Measurements from ENCODE around the gene GATC. TPM values are rescaled to one million over a fixed set of nuclear protein-coding genes. Genes with fewer than 3 reads are reported as not detected.
"Not testable (repeated sequence)": the region's sequence is repeated elsewhere in the genome, so short reads cannot be mapped to it uniquely, and the experiment has no call there.

Gene GATC
- total RNA-seq, 2 donors from 2014 or later, result 33.2 to 41.3 TPM

DNA sequence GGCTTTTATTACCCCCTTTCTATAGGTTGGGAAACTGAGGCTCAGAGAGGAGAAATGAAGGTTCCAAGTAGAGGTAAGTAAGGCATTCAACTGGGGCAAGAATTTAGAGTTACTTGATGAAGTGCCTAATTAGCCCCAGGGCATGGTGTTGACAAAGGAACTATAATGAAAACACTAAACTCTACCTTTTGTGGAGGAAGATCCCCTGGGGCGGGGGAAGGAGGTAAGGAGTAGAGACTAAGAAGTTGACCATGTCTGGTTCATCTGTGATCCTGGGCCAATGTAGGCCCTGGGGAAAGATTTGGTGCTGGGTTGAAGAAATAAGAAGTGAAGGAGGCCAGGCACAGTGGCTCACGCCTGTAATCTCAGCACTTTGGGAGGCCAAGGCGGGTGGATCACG, 24.5 kb upstream of the GATC start:
- Mint-ChIP-seq H3K9me3 (no peaks in the 10 kb centered on the region), H3K4me3 (no peak overlapping the region)
- no peak for ATAC-seq (replicated peaks)

DNA sequence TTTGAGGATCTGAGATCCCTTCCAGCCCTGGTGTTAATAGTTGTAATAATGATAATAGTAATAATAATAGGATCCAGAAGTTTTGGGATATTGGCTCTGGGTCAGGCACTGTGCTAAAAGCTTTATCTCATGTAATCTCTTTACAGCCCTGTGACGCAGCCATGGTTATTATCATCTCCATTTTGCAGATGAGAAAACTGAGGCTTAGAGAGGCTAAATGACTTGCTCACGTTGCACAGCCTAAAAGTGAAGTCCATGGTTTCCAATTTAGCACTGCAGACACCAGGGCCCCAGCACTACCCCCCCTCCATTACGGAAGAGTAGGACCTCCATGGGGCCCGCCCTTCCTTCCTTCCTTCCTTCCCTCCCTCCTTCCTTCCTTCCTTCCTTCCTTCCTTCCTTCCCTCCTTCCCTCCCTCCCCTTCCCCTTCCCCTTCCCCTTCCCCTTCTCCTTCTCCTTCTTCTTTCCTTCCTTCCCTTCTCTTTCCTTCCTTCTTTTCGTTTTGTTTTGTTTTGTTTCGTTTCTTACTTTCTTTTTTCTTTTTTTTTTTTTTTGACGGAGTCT, 23.3 kb upstream of the GATC start:
- Mint-ChIP-seq H3K4me3 (no peak overlapping the region), H3K27ac (no peak overlapping the region), H3K9me3 (no peaks in the 10 kb centered on the region), H3K4me1 (no peaks in the 10 kb centered on the region), H3K36me3 (ENCODE audit: low read depth) (no peaks in the 10 kb centered on the region), H3K27me3 (no peaks in the 10 kb centered on the region)
- ATAC-seq (replicated peaks), result no peak

More for the DNA sequence above, 24.5 kb upstream of the GATC start:
- H3K27ac Mint-ChIP-seq, result no peak overlapping the region
- no peaks in the 10 kb centered on the region for H3K36me3 Mint-ChIP-seq (ENCODE audit: low read depth)
- H3K27me3 Mint-ChIP-seq, result peaks cover 3% of the 10 kb centered on the region
- no peaks in the 10 kb centered on the region for H3K4me1 Mint-ChIP-seq

DNA sequence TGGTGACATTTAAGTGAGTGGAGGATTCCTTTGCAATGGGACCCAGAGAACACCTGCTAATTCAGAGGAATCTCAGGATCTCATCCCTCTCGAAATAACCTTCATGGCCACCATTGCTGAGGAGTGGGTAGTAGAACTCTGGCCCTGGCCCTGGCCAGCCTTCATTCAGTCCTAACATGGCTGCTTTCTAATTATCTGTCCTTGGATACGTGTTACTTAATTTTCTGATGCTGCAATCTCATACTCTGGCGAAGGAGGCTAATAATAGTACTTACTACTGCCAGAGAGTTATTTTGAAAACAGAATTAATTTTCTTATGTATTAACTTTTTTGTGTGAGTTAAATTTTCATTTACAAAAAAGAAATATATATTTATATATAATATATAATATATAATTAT, 20.4 kb upstream of the GATC start:
- H3K36me3 Mint-ChIP-seq (ENCODE audit: low read depth), result no peaks in the 10 kb centered on the region
- H3K4me1 Mint-ChIP-seq, result peaks cover 5% of the 10 kb centered on the region
- no peak overlapping the region for H3K4me3 Mint-ChIP-seq
- H3K9me3 Mint-ChIP-seq, result no peaks in the 10 kb centered on the region
- ATAC-seq (replicated peaks), result no peak
- no peaks in the 10 kb centered on the region for H3K27me3 Mint-ChIP-seq
- H3K27ac Mint-ChIP-seq, result no peak overlapping the region

DNA sequence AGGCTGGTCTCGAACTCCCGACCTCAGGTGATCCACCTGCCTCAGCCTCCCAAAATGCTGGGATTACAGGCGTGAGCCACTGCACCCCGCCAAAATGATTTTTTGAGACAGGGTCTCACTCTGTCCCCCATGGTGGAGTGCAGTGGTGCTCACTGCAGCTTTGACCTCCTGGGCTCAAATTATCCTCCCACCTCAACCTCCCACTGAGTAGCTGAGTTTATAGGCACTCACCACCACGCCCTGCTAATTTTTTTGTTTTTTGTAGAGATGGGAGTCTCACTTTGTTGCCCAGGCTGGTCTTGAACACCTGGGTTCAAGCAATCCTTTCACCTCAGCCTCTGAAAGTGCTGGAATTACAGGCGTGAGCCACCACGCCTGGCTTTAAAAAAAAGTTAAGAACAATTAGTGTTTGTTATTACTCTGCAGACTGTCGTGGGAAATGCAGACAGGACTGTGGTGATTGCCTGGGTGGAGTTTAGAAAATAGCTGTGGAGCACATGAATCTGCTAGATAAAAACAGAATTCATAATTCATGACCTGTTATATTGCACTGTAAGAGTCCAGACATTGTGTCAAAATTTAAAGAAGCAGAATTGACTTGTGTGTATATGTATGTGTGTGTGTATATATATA, 17.5 kb upstream of the GATC start:
- Mint-ChIP-seq H3K27ac (no peak overlapping the region), H3K36me3 (ENCODE audit: low read depth) (no peaks in the 10 kb centered on the region), H3K9me3 (no peaks in the 10 kb centered on the region), H3K4me1 (peaks cover 5% of the 10 kb centered on the region), H3K27me3 (no peaks in the 10 kb centered on the region), H3K4me3 (no peak overlapping the region)
- ATAC-seq (replicated peaks), result no peak

DNA sequence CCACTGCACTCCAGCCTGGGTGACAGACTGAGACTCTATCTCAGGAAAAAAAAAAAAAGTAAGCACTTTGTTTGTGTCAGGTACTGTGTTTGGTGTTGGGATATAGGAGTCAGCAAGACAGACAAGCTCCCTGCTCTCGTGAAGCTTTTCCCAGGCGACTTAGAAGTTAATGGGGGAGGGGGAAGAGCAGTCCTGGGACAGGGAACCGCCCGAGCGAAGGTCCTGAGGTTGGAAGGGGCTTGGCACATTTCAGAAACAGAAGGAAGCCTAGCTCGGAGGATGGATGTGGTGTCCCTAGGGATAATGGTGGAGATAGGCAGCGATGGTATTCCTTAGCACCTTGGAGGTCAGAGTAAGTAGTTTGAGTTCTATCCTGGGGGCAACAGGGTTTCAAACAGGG, 16.9 kb upstream of the GATC start:
- no peaks in the 10 kb centered on the region for H3K27me3 Mint-ChIP-seq
- ATAC-seq (replicated peaks), result no peak
- no peak overlapping the region for H3K27ac Mint-ChIP-seq
- H3K9me3 Mint-ChIP-seq, result no peaks in the 10 kb centered on the region
- peaks cover 5% of the 10 kb centered on the region for H3K4me1 Mint-ChIP-seq
- no peaks in the 10 kb centered on the region for H3K36me3 Mint-ChIP-seq (ENCODE audit: low read depth)
- H3K4me3 Mint-ChIP-seq, result no peak overlapping the region

DNA sequence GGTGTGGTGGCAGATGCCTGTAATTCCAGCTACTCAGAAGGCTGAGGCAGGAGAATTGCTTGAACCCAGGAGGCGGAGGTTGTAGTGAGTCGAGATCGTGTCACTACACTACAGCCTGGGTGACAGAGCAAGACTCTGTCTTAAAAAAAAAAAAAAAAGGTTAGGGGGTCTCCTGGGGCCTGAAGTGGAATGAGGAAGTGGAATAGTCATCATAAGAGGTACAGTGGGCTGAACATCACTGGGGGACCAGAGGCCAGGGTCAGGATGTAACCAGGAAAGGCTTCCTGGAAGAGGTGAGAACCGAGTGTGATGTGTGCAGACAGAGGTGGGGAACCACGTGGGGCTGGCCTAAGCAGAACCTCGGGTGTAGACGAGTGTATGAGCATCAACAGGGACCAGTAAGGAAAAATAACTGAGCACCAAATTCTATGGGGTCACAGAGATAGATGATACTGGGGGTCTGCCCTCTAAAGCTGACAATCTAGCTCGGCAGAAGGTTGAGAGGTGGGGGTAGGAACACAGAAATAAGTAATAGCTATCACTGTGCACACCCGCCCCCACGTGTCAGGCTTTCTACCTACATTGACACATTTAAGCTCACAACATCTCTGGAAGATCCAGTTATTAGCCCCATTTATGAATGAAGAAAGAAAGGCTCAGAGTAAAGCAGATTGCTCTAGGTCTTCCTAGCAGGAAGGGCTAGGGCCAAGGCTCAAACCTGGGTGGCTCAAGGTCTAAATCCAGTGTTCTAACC, 13.3 kb upstream of the GATC start:
- H3K27ac Mint-ChIP-seq, result no peak overlapping the region
- peaks cover 3% of the 10 kb centered on the region for H3K36me3 Mint-ChIP-seq (ENCODE audit: low read depth)
- no peak for ATAC-seq (replicated peaks)
- no peaks in the 10 kb centered on the region for H3K9me3 Mint-ChIP-seq
- peaks cover 5% of the 10 kb centered on the region for H3K4me1 Mint-ChIP-seq
- H3K27me3 Mint-ChIP-seq, result no peaks in the 10 kb centered on the region
- H3K4me3 Mint-ChIP-seq, result no peak overlapping the region

DNA sequence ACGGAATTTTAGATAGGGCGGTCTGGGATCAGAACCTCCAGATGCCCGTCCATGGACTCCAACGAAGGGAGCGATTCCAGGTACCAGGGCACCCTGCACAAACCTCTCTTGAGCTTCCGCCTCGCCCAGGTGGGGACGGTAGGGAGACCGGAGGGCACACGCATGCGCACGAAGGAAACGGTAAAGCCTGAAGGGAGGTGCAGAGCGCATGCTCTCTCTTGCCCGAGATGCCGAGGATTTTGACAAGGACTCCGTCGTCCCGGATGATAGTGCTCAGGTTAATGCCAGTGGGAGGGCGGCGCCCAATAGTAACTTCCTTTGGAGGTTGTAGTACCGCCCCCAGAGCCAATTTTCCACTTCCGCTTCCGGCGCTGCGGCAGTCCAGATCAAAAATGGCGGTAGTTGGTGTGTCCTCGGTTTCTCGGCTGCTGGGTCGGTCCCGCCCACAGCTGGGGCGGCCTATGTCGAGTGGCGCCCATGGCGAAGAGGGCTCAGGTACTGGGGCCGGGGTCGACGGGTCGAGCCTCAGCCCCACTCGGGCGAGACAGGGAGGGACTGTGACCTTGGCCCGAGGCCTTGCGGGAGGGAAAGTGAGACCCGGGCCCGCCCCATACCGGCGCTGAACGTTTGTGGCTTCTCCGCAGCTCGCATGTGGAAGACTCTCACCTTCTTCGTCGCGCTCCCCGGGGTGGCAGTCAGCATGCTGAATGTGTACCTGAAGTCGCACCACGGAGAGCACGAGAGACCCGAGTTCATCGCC, 8.3 kb upstream of the GATC start, which contains the start of gene COX6A1:
TSS of gene COX6A1 (plus strand) at position 379 of the 760 bp plus-strand sequence. CDS start at position 393, 14 bp downstream.
- peak within 1 kb of the TSS; percentile 92 for H3K27ac Mint-ChIP-seq
- H3K36me3 Mint-ChIP-seq (ENCODE audit: low read depth), result peaks cover 49% of the 10 kb centered on the region
- no peaks in the 10 kb centered on the region for H3K9me3 Mint-ChIP-seq
- ATAC-seq (replicated peaks), result peak; percentile 99
- peak within 1 kb of the TSS; percentile 99 for H3K4me3 Mint-ChIP-seq
- no peaks in the 10 kb centered on the region for H3K27me3 Mint-ChIP-seq
- H3K4me1 Mint-ChIP-seq, result no peaks in the 10 kb centered on the region

DNA sequence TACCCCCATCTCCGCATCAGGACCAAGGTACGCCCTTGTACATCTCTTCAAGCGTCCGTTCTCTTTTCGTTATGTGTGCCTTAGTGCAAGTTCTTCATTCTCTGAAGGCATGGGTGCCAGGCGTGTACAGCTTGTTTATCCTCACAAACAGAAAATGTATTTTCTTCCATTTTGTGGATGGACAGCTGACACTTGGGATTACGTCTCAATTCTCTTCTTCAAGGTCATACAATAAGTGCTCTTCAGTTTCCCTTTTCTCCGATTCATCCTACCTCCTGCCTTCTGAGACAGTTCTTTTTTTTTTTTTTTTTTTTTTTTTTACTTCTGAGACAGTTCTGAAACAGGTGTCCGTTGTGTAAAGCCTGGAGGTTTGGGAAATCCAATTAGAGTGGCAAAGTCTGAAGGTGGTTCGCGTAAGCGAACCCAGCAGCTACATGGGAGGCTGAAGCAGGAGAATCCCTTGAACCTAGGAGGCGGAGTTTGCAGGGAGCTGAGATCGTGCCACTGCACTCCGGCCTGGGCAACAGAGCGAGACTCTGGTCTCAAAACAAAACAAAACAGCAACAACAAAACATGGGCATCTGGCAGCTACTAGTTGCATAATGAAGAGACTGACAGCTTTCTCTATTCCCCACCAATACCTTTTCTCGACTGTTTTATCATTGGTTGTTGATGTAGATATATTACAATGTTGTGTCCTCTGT, 7.6 kb upstream of the GATC start:
- ATAC-seq (replicated peaks), result peak; percentile 0
- Mint-ChIP-seq H3K4me3 (peak overlapping the region; percentile 99), H3K4me1 (no peaks in the 10 kb centered on the region), H3K36me3 (ENCODE audit: low read depth) (peaks cover 56% of the 10 kb centered on the region), H3K9me3 (no peaks in the 10 kb centered on the region), H3K27me3 (no peaks in the 10 kb centered on the region), H3K27ac (peak overlapping the region; percentile 92)

DNA sequence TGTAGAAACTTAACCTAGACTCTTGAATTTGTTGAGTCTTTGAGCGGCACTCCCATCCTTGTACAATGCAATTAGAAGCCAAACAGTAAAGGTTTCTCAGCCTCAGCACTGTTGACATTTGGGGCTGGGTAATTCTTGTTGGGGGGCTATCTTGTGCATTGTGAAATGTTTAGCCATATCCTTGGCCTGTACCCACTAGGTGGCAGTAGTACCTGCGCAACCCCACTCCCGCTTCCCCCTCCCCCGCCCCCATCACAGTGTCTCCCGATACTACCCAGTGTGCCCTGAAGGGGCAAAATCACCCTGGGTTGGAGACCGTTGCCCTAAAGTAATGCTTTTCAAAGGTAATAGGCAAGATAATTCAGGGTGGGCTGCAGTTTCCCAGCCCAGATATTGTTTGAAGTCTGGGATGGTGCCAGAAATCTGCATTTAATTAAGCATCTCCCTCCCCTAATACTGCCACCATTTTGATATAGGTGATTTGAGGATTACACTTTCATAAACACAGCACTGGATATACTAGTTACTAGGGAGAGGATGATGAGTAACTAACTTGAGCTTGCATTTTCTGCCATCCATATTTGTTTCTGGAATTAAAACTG, 6.5 kb upstream of the GATC start:
- Mint-ChIP-seq H3K4me3 (peak overlapping the region; percentile 99), H3K27me3 (no peaks in the 10 kb centered on the region), H3K9me3 (no peaks in the 10 kb centered on the region), H3K27ac (peak overlapping the region; percentile 28), H3K4me1 (no peaks in the 10 kb centered on the region), H3K36me3 (ENCODE audit: low read depth) (peaks cover 67% of the 10 kb centered on the region)
- peak; percentile 30 for ATAC-seq (replicated peaks)

DNA sequence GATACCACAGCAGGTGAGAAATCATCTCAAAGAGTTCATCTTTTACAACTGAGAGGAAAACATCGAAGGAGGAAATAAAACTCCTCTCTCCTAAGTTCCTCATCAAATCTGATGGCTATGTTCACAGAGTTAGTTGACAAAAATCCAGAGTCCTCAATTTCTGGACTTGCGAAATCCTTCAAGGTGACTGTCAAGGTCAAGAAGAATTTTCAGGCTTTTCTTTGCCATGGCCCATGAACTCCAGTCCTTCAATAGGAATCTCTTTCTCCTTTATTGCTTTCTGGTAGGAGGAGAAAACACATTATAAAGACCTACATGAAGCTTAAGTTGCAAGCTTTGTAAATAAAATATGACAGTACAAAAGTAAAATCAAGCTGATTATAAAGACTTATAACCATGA, 1.6 kb upstream of the GATC start:
- H3K4me1 Mint-ChIP-seq, result peaks cover 7% of the 10 kb centered on the region
- ATAC-seq (replicated peaks), result no peak
- H3K9me3 Mint-ChIP-seq, result no peaks in the 10 kb centered on the region
- peaks cover 93% of the 10 kb centered on the region for H3K36me3 Mint-ChIP-seq (ENCODE audit: low read depth)
- H3K27ac Mint-ChIP-seq, result no peak overlapping the region
- H3K27me3 Mint-ChIP-seq, result no peaks in the 10 kb centered on the region
- peak overlapping the region; percentile 99 for H3K4me3 Mint-ChIP-seq

DNA sequence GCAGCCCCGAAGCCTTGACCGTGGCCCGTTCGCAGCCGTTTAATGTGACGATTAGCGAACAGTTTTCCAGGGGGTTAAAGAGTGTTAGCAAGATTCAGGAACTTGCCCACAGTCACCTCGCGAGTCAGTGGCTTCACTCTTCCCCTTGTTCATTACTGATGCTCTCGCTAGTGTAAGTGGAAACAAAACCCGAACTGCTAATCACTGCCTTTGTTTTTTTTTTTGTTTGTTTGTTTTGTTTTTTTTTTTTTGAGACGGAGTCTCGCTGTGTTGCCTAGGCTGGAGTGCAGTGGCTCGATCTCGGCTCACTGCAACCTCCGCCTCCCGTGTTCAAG, 567 bp downstream of the GATC start:
- not testable (repeated sequence) for H3K9me3 Mint-ChIP-seq

DNA sequence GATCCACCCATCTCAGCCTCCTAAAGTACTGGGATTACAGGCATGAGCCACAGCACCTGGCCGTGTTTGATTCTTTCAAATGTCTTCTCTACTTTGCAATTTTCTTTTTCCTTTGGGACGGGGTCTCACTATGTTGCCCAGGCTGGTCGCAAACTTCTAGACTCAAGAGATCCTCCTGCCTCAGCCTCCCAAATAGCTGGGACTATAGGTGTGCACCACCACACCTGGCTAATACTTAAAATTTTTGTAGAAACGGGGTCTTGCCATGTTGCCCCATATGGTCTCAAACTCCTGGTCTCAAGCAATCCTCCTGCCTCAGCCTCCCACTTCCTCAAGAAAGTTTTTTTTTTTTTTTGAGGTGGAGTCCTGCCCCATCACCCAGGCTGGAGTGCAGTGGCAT, 1.7 kb downstream of the GATC start:
- Mint-ChIP-seq H3K36me3 (ENCODE audit: low read depth) (peaks cover 86% of the 10 kb centered on the region), H3K27me3 (no peaks in the 10 kb centered on the region), H3K27ac (peak overlapping the region; percentile 99), H3K4me1 (peaks cover 7% of the 10 kb centered on the region), H3K9me3 (no peaks in the 10 kb centered on the region), H3K4me3 (peak overlapping the region; percentile 99)
- ATAC-seq (replicated peaks), result no peak

More for the DNA sequence above, 567 bp downstream of the GATC start:
- not testable (repeated sequence) for ATAC-seq (replicated peaks); H3K27me3 Mint-ChIP-seq; H3K4me1 Mint-ChIP-seq
- Mint-ChIP-seq H3K36me3 (ENCODE audit: low read depth) (peaks cover 86% of the 10 kb centered on the region), H3K4me3 (peak overlapping the region; percentile 99), H3K27ac (peak overlapping the region; percentile 99)

DNA sequence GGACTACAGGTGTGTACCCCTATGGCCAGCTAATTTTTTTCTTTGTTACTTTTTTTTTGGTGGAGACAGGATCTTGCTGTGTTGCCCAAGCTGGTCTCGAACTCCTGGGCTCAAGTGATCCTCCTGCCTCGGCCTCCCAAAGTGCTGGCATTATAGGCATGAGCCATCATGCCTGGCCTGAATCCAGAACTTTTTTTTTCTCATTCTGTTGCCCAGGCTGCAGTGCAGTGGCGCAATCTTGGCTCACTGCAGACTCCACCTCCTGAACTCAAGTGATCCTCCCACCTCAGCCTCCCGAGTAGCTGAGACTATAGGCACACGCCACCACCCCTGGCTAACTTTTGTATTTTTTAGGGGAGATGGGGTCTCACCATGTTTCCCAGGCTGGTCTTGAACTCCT, 6.3 kb downstream of the GATC start:
- not testable (repeated sequence) for H3K4me3 Mint-ChIP-seq; H3K27me3 Mint-ChIP-seq; H3K4me1 Mint-ChIP-seq; H3K9me3 Mint-ChIP-seq; ATAC-seq (replicated peaks); H3K27ac Mint-ChIP-seq
- peaks cover 90% of the 10 kb centered on the region for H3K36me3 Mint-ChIP-seq (ENCODE audit: low read depth)
